Natural killer cell (primary cell): ENCODE results near the gene RGS6. TPM values are rescaled to one million over a fixed set of nuclear protein-coding genes. Genes with fewer than 3 reads are reported as not detected.

ENCODE experiments used
- ATAC-seq, 3 donors: fragments of 150-1000 bp in 2 of 3; fragments of 200-7000 bp in 1 of 3; cut with Tn5 transposase; 1 replicate in 1 of 3; 2 replicates in 2 of 3; pipeline ENCODE4 v1.10.0; 2021; ENCODE audit warnings: mild to moderate bottlenecking in 2 of 3, moderate library complexity in 2 of 3
- DNase-seq, 2 donors: peaks; one replicate each; pipeline versions ENCODE4 v3.0.0 to v3.0.0-alpha.2; 2013 to 2021; ENCODE audit warnings: mixed read lengths in 1 of 2
- H3K27ac ChIP-seq: one replicate; pipeline ENCODE4 v1.5.1; 2013; ENCODE audit warnings: mild to moderate bottlenecking, low read length
- H3K27me3 ChIP-seq: one replicate; pipeline ENCODE4 v1.6.1; 2013; ENCODE audit warnings: low read length; ENCODE audit not compliant: control insufficient read depth, insufficient read depth
- H3K36me3 ChIP-seq: one replicate; pipeline ENCODE4 v1.6.1; 2013; ENCODE audit warnings: low read length; ENCODE audit not compliant: control insufficient read depth, insufficient read depth
- H3K4me1 ChIP-seq: one replicate; pipeline ENCODE4 v1.6.1; 2013; ENCODE audit warnings: low read length; ENCODE audit not compliant: control insufficient read depth, insufficient read depth
- H3K4me3 ChIP-seq: one replicate; pipeline ENCODE4 v1.5.1; 2013; ENCODE audit warnings: low read length
- H3K9me3 ChIP-seq: one replicate; pipeline ENCODE4 v1.6.1; 2013; ENCODE audit warnings: low read length; ENCODE audit not compliant: control insufficient read depth, insufficient read depth
- H3K27ac Mint-ChIP-seq, 2 donors: one replicate each; pipeline ENCODE4 v1.8.0; 2022; ENCODE audit warnings: mild to moderate bottlenecking in 2 of 2, mixed read lengths in 2 of 2, moderate library complexity in 1 of 2
- H3K27me3 Mint-ChIP-seq, 2 donors: one replicate each; pipeline ENCODE4 v1.8.0; 2022; ENCODE audit warnings: low read depth in 2 of 2, mixed read lengths in 2 of 2
- H3K36me3 Mint-ChIP-seq: one replicate; pipeline ENCODE4 v1.8.0; 2022; ENCODE audit warnings: mixed read lengths
- H3K4me1 Mint-ChIP-seq, 2 donors: one replicate each; pipeline ENCODE4 v1.8.0; 2022; ENCODE audit warnings: mixed read lengths in 2 of 2
- H3K4me3 Mint-ChIP-seq: one replicate; pipeline ENCODE4 v1.8.0; 2022; ENCODE audit warnings: mild to moderate bottlenecking, moderate library complexity, mixed read lengths
- H3K9me3 Mint-ChIP-seq, 2 donors: one replicate each; pipeline ENCODE4 v1.8.0; 2022; ENCODE audit warnings: mixed read lengths in 2 of 2
- WGBS: methylation state at CpG from one replicate; pipeline ENCODE4 v1.1.7; 2013; ENCODE audit warnings: missing lambda C conversion rate; ENCODE audit not compliant: insufficient coverage; 5-methylcytosine and 5-hydroxymethylcytosine counted together
- intact Hi-C: fragments of 100-400 bp; cut with micrococcal nuclease; formaldehyde crosslinking; loops from one replicate; pipeline ENCODE4 v1.14.2; 2022
- total RNA-seq, 4 donors: library from RNA; stranded (reverse); fragments of 120-200 nt in 1 of 4; gene quantifications; one replicate each; pipeline versions ENCODE4 v1.2.3 to v1.2.4, GENCODE V29; 2013 to 2022
- TF ChIP-seq, protein P1 (sequence below): fragments of 200-600 bp; IDR thresholded peaks from one replicate; pipeline ENCODE4 v1.8.0; 2022; ENCODE audit warnings: antibody characterized with exemption

The RGS6 gene
- total RNA-seq, 3 donors from 2014 or later (not counting 1 experiment from before 2014, with no cell fraction given): 0.75 to 1.4 TPM; not detected in 1

DNA sequence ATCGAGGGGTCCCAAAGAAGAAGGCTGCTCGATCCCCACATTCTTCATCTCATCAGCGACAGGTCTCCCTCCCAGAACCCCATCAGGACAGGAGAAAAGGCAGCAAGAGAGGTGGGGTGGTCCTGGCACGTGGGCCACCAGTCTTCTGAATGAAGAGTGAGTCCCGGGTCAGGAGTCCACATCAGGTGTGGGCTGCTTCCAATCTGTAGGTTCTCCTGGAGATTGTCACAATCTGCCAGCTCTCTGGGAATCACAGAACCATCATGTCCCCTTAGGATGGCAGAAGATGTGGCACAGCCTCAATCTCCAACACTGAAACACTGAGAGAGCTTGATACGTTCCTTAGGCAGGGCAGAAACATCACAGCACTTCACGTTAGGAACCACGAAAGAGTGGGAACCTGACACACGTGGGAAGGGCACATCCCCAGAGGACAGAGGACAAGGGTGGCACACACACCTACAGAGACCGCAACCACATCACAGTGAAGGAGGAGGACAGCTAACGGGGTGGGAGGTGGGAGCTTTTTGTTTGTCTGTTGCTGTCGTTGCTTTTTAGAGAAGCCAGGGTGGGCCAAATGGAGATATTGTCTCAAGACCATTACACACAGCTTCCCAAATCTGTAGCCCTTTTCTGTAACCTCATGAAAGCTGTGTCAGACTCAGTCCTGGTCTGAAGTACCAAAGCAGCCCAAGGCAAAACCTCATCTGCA is 677.1 kb downstream of the RGS6 start:
- no peak overlapping the region for H3K27ac Mint-ChIP-seq
- Histone ChIP-seq H3K27me3 (no peaks in the 10 kb centered on the region), H3K27ac (no peak overlapping the region), H3K36me3 (no peaks in the 10 kb centered on the region), H3K4me3 (no peak overlapping the region), H3K4me1 (peaks cover 7% of the 10 kb centered on the region), H3K9me3 (no peaks in the 10 kb centered on the region)
- intact Hi-C loops: no loop called here
- no peak overlapping the region for H3K4me3 Mint-ChIP-seq
- WGBS: 80% methylated on average over 11 of the region's 12 CpGs
- peaks cover 0 to 14% of the 10 kb centered on the region in 2 donors for H3K4me1 Mint-ChIP-seq
- DNase-seq: no peak
- peaks cover 76 to 93% of the 10 kb centered on the region in 2 donors for H3K27me3 Mint-ChIP-seq
- H3K9me3 Mint-ChIP-seq: no peaks in the 10 kb centered on the region
- ATAC-seq: no peak
- TF ChIP-seq, protein P1, sequence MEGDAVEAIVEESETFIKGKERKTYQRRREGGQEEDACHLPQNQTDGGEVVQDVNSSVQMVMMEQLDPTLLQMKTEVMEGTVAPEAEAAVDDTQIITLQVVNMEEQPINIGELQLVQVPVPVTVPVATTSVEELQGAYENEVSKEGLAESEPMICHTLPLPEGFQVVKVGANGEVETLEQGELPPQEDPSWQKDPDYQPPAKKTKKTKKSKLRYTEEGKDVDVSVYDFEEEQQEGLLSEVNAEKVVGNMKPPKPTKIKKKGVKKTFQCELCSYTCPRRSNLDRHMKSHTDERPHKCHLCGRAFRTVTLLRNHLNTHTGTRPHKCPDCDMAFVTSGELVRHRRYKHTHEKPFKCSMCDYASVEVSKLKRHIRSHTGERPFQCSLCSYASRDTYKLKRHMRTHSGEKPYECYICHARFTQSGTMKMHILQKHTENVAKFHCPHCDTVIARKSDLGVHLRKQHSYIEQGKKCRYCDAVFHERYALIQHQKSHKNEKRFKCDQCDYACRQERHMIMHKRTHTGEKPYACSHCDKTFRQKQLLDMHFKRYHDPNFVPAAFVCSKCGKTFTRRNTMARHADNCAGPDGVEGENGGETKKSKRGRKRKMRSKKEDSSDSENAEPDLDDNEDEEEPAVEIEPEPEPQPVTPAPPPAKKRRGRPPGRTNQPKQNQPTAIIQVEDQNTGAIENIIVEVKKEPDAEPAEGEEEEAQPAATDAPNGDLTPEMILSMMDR: no peak
- no peaks in the 10 kb centered on the region for H3K36me3 Mint-ChIP-seq

DNA sequence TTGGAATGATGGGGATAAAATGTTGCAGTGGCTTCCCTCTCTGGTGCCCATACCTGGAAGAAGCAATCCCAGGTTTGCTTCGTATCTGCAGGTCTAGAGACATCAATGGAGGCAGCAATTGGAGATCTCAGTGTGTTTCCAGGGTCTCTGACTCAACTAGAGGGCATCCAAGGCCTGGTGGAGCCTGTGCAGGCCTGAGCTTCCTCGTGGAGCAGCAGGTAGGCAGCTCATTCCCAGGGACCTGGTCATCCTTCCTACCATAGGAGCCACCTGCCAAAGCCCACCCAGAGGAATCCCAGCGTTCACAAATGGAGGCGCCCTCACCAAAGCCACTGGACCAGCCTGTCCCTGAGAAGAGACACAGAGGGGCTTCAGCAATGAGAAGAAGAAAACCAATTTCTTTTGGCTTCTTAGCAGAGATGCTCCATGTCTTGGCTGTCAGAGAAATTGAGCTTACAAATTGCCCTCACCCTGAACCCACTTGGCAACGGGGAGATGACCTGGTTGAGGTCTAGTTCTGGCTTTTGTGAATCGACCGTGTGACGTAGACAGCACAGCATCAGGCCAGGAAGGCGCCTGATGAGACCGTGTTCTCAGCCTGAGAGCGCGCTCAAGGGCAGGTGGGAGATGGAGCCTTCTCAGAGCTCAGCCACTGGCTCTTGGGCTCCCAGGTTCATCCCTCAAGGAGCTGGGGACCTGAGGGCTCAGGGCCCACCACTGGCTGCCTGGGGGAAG is 678.0 kb downstream of the RGS6 start:
- no peaks in the 10 kb centered on the region for H3K9me3 ChIP-seq
- no peak overlapping the region for H3K27ac Mint-ChIP-seq
- H3K9me3 Mint-ChIP-seq: no peaks in the 10 kb centered on the region
- WGBS: 88% methylated on average over 12 of the region's 12 CpGs
- H3K4me1 Mint-ChIP-seq: peaks cover 0 to 14% of the 10 kb centered on the region in 2 donors
- H3K4me3 ChIP-seq: no peak overlapping the region
- no peaks in the 10 kb centered on the region for H3K36me3 ChIP-seq
- no peaks in the 10 kb centered on the region for H3K36me3 Mint-ChIP-seq
- TF ChIP-seq, protein P1: no peak
- ATAC-seq (no peak), DNase-seq (peak in 1 of 2 donors; percentile 5)
- intact Hi-C loops: no loop called here
- H3K4me3 Mint-ChIP-seq: no peak overlapping the region
- no peaks in the 10 kb centered on the region for H3K27me3 ChIP-seq
- peaks cover 66 to 84% of the 10 kb centered on the region in 2 donors for H3K27me3 Mint-ChIP-seq
- no peak overlapping the region for H3K27ac ChIP-seq
- peaks cover 7% of the 10 kb centered on the region for H3K4me1 ChIP-seq

DNA sequence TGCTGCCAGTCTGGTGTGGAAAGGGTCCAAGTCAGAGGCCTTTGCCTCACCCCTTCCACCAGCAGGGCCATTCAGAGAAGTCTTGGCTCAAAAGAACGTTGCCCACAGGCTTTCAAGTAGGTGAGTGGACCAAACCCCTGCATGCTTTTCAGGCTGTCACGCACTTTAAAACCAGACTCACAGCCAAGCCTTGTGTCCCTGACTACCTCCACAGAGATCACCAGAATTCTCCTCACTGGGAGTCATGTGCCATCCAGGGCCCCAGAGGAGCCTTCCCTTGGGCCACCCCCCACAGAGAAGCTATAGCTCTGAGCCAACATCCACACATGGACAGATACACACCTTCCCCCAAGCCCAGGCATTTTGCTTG is 678.6 kb downstream of the RGS6 start:
- no peaks in the 10 kb centered on the region for H3K27me3 ChIP-seq
- DNase-seq (peak in 1 of 2 donors; percentile 2), ATAC-seq (no peak)
- Mint-ChIP-seq H3K27ac (no peak overlapping the region), H3K36me3 (no peaks in the 10 kb centered on the region), H3K4me3 (no peak overlapping the region), H3K9me3 (no peaks in the 10 kb centered on the region), H3K4me1 (peaks cover 0 to 14% of the 10 kb centered on the region in 2 donors), H3K27me3 (peaks cover 62 to 79% of the 10 kb centered on the region in 2 donors)
- no peak overlapping the region for H3K27ac ChIP-seq
- WGBS: 85% methylated on average over 2 of the region's 2 CpGs
- H3K36me3 ChIP-seq: no peaks in the 10 kb centered on the region
- H3K9me3 ChIP-seq: no peaks in the 10 kb centered on the region
- peaks cover 7% of the 10 kb centered on the region for H3K4me1 ChIP-seq
- TF ChIP-seq, protein P1: no peak
- intact Hi-C loops: no loop called here
- no peak overlapping the region for H3K4me3 ChIP-seq
